Mucosa of stomach (tissue), 1 donor: Measurements from ENCODE around the gene SUMO1.

Experiments
- H3K27me3 ChIP-seq: one replicate; pipeline ENCODE4 v1.7.0; 2013; ENCODE audit warnings: mild to moderate bottlenecking, low read length; ENCODE audit not compliant: control insufficient read depth, insufficient read depth
- H3K36me3 ChIP-seq: one replicate; pipeline ENCODE4 v1.7.0; 2013; ENCODE audit warnings: low read length; ENCODE audit not compliant: control insufficient read depth, insufficient read depth
- H3K4me1 ChIP-seq: one replicate; pipeline ENCODE4 v1.7.0; 2013; ENCODE audit warnings: mild to moderate bottlenecking, low read length; ENCODE audit not compliant: control insufficient read depth, insufficient read depth
- H3K4me3 ChIP-seq: one replicate; pipeline ENCODE4 v1.7.0; 2013; ENCODE audit warnings: low read length
- H3K9ac ChIP-seq: one replicate; pipeline ENCODE4 v1.7.0; 2013; ENCODE audit warnings: mild to moderate bottlenecking, low read length, moderate library complexity
- H3K9me3 ChIP-seq: one replicate; pipeline ENCODE4 v1.7.0; 2013; ENCODE audit warnings: mild to moderate bottlenecking, low read length, moderate library complexity; ENCODE audit not compliant: control insufficient read depth
- donor health status: Pancreatic carcinoma.

Gene SUMO1

DNA sequence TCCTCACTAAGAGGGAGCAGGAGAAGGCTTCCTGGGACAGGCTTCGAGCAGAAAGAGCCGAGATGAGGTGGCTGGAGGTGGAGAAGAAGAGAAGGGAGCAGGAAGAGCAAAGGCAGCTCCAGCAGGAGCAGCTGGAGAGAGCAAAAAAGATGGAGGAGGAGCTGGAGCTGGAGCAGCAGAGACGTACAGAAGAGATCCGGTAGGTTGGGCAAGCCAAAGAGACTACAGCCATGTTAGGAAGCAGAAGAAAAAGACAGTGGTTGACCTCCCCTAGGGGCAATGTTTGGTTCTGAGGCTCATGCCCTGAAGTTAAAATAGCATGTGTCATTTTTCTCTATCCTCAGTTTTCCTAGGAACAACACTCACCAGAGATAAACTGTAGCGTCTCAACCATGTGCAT, 45.1 kb downstream of the SUMO1 start:
- Histone ChIP-seq H3K27me3 (no peaks in the 10 kb centered on the region), H3K36me3 (no peaks in the 10 kb centered on the region), H3K4me3 (no peak overlapping the region), H3K4me1 (no peaks in the 10 kb centered on the region), H3K9ac (no peak overlapping the region), H3K9me3 (no peaks in the 10 kb centered on the region)

DNA sequence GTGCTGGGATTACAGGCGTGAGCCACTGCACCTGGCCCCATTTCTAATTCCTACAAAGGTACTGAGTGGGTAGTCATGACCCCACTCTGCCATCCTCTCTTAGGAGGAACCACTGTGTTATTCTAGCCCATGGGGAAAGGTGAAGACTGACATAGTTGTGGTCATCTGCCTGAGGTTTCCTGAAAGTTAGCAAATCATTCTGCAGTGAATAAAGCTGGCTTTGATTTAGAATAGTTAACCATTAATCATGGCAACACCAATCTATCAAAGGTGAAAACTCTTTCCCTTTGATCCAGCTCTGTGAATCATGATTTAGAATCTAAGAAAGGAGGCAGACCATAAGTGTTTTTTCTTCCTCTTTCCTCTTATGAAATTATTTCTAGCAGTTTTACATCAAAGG, 50.8 kb downstream of the SUMO1 start:
- Histone ChIP-seq H3K4me1 (peaks cover 6% of the 10 kb centered on the region), H3K9me3 (no peaks in the 10 kb centered on the region), H3K9ac (no peak overlapping the region), H3K36me3 (no peaks in the 10 kb centered on the region), H3K4me3 (no peak overlapping the region), H3K27me3 (no peaks in the 10 kb centered on the region)

DNA sequence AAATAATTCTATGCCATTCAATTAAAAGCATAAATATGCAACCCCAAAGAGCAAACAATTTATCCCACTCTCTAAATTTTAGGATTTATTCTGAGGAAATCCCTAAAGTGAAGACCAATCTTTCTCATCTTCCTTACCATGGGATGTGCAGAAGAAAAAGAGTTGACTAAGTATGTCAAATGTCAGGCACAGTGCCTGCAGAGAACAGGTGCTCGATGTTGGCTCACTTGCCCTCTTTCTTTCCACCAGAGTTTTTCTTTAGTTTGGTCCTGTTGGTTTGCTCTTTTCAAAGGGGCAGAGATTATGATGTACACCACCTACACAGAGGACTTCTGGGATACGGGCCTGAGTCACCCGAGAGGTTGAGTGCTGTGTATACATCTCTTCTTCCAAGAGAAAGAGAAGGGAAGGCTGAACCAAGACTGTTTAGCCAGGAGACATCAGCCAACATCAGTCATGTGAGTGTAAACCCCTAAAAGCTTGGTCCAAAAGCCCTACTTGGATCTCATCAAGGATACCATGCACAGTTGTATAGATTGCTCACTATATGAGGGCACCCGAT, 51.7 kb downstream of the SUMO1 start:
- Histone ChIP-seq H3K9me3 (no peaks in the 10 kb centered on the region), H3K36me3 (no peaks in the 10 kb centered on the region), H3K4me1 (peaks cover 6% of the 10 kb centered on the region)

DNA sequence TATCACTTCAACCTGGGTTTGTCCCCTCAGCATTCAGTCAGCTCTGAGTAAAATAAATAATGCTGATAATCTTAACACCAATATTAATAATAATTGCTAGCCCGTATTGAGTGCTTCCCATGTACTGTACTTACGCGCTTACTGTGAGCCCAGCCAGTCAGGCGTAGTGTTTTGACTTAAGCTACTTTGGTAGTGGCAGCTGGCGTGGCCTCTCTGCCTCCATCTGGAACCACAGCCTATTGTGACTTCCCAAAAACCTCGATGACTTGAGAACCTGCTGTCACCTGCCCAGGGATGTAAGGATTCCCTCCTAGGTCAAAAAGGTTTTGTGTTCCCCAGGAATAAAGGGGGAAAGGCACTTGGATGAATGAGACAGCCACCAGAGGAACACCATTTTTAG, 53.2 kb downstream of the SUMO1 start:
- H3K9me3 ChIP-seq: no peaks in the 10 kb centered on the region
- no peaks in the 10 kb centered on the region for H3K36me3 ChIP-seq
- H3K9ac ChIP-seq: no peak overlapping the region
- H3K4me1 ChIP-seq: peaks cover 6% of the 10 kb centered on the region
- no peak overlapping the region for H3K4me3 ChIP-seq
- H3K27me3 ChIP-seq: no peaks in the 10 kb centered on the region

More for the DNA sequence above, 51.7 kb downstream of the SUMO1 start:
- H3K27me3 ChIP-seq: no peaks in the 10 kb centered on the region
- no peak overlapping the region for H3K9ac ChIP-seq
- H3K4me3 ChIP-seq: no peak overlapping the region

DNA sequence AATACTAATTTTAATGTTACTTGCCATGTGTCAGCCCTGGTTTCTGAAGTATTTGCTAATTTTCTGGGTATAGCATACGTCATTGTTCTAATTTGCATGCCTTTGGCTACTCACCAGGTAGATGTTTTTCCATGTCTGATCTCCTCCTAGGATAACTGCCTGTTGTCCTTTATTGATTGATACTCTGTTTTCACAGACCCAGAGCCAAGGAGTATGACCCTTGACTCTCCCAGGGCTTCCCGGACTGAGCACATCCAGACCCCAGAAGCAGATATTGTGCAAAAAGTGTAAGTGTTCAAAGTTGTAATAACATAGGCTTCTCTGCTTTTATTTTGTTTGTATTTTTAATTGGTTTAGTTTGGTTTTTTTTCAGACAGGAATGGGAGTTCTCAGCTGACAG, 53.8 kb downstream of the SUMO1 start:
- Histone ChIP-seq H3K4me3 (no peak overlapping the region), H3K9me3 (no peaks in the 10 kb centered on the region), H3K9ac (no peak overlapping the region), H3K27me3 (no peaks in the 10 kb centered on the region), H3K4me1 (peaks cover 6% of the 10 kb centered on the region), H3K36me3 (no peaks in the 10 kb centered on the region)

DNA sequence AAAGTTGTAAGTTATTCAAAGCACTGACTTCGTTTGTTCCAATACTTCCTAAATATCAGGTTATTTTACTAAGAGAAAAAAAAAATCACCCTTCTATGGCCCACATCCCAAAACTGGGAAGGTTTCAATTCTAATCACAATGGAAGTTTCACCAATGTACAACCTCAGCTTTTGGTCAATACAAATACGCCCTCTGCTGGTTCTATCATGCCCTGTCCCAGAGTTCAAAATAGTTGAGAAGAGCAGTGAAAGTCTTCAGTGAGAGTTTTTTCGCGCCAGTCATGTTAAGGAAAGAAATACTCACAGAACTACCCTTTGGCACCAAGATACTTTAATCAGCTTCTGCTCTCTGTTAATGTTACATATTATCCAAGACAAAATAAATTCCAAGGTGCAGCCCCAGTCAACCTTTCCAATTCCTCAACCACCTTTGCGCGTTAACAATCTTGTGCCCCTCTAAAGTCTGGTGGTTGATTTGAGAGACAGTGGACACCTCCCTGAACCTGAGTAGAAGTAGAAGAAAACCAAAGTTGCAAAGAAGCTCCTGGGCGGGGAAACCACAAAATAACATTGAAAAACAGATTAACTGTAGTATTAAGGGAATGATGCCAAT, 59.9 kb downstream of the SUMO1 start:
- no peak overlapping the region for H3K4me3 ChIP-seq
- H3K36me3 ChIP-seq: no peaks in the 10 kb centered on the region
- no peak overlapping the region for H3K9ac ChIP-seq
- no peaks in the 10 kb centered on the region for H3K27me3 ChIP-seq
- H3K4me1 ChIP-seq: no peaks in the 10 kb centered on the region
- no peaks in the 10 kb centered on the region for H3K9me3 ChIP-seq

DNA sequence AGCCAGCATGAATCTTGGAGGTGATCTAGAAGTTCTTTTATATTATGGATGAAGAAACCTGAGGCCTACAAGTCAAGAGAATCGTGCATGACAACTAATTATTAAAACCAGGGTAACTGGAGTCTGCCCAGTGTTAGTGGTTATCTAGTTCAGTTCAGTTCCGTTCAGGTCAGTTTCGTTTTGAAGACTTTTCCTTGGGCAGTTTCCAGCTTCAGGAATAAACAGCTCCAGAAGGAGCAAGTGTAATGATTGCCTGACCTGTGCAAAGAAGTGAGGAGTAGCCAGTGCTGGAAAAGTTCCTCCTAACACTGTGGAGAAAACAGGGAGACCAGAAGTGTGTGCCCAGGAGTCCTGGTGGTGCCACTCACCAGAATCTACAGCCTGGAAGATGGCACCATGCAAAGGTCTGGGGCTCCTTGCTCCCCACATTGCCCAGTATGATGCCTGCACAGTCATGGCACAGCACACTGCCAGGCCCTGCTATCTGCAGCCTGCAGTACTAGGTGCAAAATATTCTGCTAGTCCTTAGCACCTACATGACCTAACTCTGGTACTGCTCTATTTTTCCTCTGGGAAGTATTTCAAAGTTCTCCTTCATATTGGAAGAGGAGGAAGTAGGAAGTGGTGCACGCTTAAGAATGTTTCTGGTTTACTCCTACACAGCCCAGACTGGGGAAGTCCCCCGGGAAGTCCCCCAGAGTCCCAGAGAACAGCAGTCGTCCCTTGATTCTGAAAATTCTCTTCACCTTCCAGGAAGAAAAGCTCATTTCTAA, 65.8 kb downstream of the SUMO1 start:
- no peaks in the 10 kb centered on the region for H3K9me3 ChIP-seq
- H3K4me3 ChIP-seq: no peak overlapping the region
- no peaks in the 10 kb centered on the region for H3K36me3 ChIP-seq
- no peaks in the 10 kb centered on the region for H3K27me3 ChIP-seq
- no peak overlapping the region for H3K9ac ChIP-seq
- H3K4me1 ChIP-seq: peaks cover 11% of the 10 kb centered on the region

DNA sequence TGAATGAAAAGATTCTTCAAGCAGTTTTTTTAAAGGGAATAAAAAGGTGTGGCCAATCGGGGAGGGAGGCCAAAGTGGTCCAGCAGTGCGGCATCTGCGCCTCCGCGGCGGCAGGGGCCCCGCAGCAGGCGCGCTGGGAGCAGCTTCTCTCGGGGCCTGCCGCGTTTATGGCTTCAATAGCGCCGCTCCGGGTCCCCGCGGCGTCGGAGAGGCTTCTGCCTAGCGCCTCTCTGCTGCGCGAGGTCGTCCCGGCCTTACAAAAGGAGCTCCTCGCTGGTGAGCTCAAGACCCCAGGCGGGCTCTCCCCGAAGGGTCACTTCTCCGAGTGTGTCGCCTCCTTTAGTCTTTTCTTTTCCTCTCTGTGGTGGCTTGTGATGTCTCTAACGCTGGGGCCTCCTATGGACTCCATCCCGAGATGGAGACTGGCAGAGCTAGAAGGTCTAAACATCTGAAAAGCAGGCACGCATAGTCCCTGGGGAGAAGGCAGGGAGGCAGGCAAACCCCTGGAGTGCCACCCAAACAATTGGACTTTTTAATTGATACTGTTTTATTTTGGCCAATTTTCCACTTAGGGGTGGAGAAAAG, 67.1 kb downstream of the SUMO1 start:
- no peak overlapping the region for H3K4me3 ChIP-seq
- no peaks in the 10 kb centered on the region for H3K9me3 ChIP-seq
- H3K4me1 ChIP-seq: peaks cover 11% of the 10 kb centered on the region
- H3K36me3 ChIP-seq: no peaks in the 10 kb centered on the region
- H3K9ac ChIP-seq: no peak overlapping the region
- no peaks in the 10 kb centered on the region for H3K27me3 ChIP-seq

DNA sequence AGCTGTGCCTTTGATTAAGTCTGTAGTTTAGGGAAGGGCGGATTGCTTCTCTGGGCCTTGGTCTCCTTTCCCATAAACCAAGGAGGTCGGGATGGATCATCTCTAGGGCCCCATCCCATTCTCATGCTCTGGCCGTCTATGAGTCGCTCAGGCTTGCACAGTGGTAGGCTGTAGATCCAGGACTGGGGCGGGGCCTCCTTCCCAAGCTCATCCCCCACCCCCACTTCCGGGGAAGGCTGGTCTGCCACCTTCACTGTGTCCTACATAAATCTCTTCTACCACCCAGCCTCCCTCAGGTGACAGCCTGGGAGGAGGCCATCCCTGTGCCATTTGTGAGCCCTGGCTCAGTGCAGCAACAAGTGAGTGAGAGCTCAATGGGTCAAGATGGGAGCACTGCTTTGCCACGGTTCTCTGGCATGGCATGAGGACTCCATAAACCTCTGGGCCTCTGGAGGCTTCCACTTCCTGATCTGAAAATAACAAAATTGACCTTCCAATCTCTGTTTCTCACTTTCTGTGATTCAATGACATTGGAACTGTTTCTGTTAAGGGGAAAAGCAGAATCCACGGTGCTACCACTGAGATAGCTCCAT, 68.5 kb downstream of the SUMO1 start:
- Histone ChIP-seq H3K4me1 (peaks cover 11% of the 10 kb centered on the region), H3K9me3 (no peaks in the 10 kb centered on the region), H3K27me3 (no peaks in the 10 kb centered on the region), H3K36me3 (no peaks in the 10 kb centered on the region), H3K4me3 (no peak overlapping the region), H3K9ac (no peak overlapping the region)

DNA sequence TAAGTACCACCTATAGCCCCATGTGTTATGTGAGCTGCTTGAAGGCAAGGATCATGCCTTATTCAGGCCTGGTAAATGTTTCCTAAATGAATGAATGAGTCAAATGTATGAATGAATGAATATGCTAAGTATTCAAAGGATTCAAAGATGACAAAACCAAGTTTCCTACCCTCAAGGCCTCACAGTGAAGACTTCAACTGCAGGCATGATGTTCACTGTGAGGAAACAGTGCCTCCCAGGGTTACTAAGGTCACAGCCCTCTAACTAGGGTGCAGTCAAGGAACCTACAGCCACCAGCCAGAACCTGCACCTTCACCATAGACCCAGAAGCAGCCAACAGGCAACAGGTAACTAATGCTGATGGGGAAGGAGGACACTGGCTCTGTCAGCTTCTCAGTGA, 69.3 kb downstream of the SUMO1 start:
- Histone ChIP-seq H3K27me3 (no peaks in the 10 kb centered on the region), H3K36me3 (no peaks in the 10 kb centered on the region), H3K9me3 (no peaks in the 10 kb centered on the region), H3K4me1 (peaks cover 11% of the 10 kb centered on the region), H3K9ac (no peak overlapping the region), H3K4me3 (no peak overlapping the region)

DNA sequence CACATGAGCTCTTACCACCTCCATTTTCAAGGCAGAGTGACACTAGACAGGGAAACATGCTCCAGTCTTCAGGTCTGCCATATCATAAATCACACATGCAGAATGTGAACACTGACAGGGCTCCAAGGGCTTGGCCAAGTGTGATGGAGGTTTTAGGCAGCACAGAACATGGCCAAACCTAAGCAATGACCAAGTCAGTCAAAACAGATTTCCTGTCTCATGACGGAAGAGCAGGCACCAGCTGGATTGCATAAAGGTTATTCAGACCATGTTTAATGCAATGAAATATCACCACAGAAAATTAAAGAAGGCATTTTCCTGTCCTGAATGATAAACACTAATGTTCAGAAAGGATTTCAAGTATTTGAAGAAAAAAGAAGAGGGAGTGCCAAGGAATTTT, 72.5 kb downstream of the SUMO1 start:
- Histone ChIP-seq H3K36me3 (no peaks in the 10 kb centered on the region), H3K4me3 (no peak overlapping the region), H3K9me3 (no peaks in the 10 kb centered on the region), H3K9ac (no peak overlapping the region), H3K4me1 (no peaks in the 10 kb centered on the region), H3K27me3 (no peaks in the 10 kb centered on the region)

DNA sequence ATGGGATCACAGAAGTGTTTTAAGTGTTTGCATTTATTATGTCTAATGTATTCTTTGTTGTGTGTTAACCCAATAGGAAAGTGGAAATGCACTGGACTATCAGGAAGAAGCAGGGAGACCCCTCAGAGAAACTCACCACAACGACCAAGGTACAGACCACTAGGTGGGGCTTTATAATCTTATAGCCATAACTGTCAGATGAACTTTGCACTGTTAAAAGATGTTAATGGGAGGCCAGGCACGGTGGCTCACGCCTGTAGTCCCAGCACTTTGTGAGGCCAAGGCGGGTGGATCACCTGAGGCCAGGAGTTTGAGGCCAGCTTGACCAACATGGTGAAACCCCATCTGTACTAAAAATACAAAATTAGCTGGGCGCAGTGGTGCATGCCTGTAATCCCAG, 73.2 kb downstream of the SUMO1 start:
- H3K9ac ChIP-seq: no peak overlapping the region
- no peaks in the 10 kb centered on the region for H3K27me3 ChIP-seq
- no peak overlapping the region for H3K4me3 ChIP-seq
- H3K36me3 ChIP-seq: no peaks in the 10 kb centered on the region
- no peaks in the 10 kb centered on the region for H3K4me1 ChIP-seq
- no peaks in the 10 kb centered on the region for H3K9me3 ChIP-seq
